Measurements from ENCODE around the gene COX19. TPM values are rescaled to one million over a fixed set of nuclear protein-coding genes. Genes with fewer than 3 reads are reported as not detected.

Gene COX19
- total RNA-seq, 2 donors from 2014 or later: 40.1 to 43.2 TPM

DNA sequence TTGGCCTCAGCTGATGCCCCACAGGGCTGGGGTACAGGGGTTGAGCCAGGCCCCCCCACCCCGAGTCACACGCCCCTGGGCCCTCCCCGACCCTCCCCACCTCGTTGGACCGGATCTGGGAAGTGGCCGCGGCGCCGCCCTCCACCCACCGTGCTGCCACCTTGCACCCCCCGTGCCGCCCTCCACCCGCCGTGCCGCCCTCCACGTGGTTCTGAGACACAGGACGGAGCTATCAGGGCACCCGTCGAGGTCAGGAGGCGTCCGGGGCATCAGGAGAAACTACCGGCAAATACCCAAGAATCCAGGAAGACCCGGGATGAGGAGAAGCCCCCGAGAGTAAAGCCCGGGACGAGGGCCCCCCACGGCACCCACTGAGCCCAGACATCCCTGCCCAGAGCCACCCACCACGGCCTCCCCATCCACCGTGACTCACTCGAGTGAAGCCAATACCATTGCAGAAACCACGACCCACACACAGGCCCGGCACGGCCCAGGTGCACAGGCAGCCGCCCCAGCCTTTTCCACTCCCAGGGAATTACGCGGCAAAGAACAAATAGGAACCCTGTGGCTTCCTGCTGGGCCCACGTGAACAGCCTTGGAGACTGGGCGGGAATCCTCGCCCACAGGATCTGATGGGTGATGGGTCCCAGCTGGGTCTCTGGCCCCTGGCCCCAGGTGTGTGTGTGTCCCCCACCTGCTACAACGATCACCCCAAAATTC lies 54.8 kb downstream of the COX19 start:
- peak in 1 of 3 donors; percentile 7 for DNase-seq
- H3K27ac Mint-ChIP-seq: peak overlapping the region; percentile 90
- no peaks in the 10 kb centered on the region for H3K27me3 Mint-ChIP-seq
- peaks cover 2% of the 10 kb centered on the region for H3K36me3 Mint-ChIP-seq (ENCODE audit: low read depth)
- no peak for ATAC-seq
- H3K9me3 ChIP-seq (ENCODE audit: control insufficient read depth, low read length, poor library complexity, severe bottlenecking): no peaks in the 10 kb centered on the region
- peaks cover 26% of the 10 kb centered on the region for H3K4me1 Mint-ChIP-seq
- H3K4me3 Mint-ChIP-seq: peak overlapping the region; percentile 93

DNA sequence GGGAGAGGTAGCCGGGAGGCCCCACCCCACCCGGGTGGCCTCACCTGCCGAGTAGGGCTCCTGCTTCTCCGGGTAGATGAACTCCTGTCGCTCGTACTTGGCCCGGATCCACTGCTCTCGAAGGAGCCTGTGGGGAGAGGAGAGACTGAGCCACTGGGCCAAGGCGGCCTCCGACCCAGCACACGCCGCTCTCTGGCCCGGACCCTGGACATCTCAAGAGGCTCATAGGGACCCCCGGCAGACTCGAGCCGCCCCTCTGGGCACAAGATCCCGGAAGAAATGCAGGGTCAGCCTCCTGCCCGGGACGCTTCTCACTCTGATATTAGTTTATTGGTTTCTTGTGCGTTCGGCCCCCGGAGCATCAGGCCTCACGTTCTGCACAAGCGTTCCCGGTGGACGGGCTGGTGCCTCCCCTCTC lies 55.4 kb downstream of the COX19 start:
- no peak overlapping the region for H3K27ac Mint-ChIP-seq
- H3K4me3 Mint-ChIP-seq: no peak overlapping the region
- H3K27me3 Mint-ChIP-seq: no peaks in the 10 kb centered on the region
- H3K36me3 Mint-ChIP-seq (ENCODE audit: low read depth): peaks cover 2% of the 10 kb centered on the region
- no peak for ATAC-seq
- DNase-seq: no peak
- no peaks in the 10 kb centered on the region for H3K9me3 ChIP-seq (ENCODE audit: control insufficient read depth, low read length, poor library complexity, severe bottlenecking)
- H3K4me1 Mint-ChIP-seq: peaks cover 26% of the 10 kb centered on the region

DNA sequence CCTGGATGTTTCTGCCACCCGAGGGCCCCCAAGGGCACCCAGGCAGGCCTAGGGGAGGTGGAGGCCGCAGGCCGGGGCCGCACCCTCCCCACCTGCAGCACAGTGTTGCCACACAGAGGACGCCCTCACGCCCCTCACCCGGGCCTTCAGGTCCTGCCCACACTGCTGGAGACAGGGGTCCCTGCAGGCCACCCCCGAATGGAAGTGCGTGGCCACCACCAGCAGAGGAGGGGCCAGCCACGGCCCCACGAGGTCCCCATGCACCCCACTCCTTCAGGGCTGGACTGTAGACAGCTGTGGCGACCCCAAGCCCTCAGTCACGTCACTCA lies 56.3 kb downstream of the COX19 start:
- H3K9me3 ChIP-seq (ENCODE audit: control insufficient read depth, low read length, poor library complexity, severe bottlenecking): no peaks in the 10 kb centered on the region
- Mint-ChIP-seq H3K27me3 (no peaks in the 10 kb centered on the region), H3K4me1 (peaks cover 23% of the 10 kb centered on the region), H3K4me3 (no peak overlapping the region), H3K27ac (no peak overlapping the region), H3K36me3 (ENCODE audit: low read depth) (peaks cover 2% of the 10 kb centered on the region)
- ATAC-seq: no peak
- DNase-seq: peak in 2 of 3 donors; percentile 2 to 8

DNA sequence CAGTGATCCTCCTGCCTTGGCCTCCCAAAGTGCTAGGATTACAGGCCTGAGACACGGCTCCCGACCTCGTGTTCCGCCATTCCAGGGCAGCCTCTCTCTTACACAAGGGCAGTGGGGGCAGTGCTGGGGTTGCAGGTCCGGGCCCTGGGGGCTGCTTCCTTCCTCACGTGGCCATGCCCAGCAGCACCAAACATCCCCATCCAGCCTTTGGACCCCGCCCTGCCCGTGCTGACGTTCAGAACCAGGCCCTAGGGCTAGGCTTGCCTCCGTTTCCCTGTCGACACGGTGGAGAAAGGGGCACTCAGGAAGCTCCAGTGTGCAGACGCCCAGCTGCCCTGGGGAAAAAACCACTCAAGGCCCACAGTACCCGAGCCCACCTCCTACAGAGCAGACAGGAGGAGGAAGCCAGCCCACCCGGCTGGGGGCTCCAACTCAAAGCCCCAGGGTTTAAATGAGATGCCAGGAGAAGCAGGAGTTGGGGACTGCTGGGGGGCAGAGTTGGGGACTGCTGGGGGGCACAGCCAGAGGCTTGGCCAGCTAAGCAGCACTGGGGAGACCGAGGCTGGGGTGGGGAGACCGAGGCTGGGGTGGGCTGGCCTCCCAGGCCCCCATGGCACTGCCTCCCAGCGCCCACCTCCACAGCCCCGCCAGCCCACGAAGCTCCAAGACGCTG lies 56.8 kb downstream of the COX19 start:
- H3K4me3 Mint-ChIP-seq: no peak overlapping the region
- no peak for ATAC-seq

DNA sequence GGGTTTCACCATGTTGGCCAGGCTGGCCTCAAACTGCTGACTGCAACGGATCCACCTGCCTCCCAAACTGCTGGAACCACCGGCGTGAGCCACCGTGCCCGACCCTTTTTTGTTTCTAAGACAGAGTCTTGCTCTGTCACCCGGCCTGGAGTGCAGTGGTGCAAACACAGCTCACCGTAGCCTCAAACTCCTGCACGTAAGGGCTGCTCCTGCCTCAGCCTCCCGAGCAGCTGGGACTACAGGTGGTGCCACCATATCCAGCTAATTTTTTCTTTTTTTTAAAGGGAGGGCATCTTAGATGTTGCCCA lies 57.3 kb downstream of the COX19 start:
- H3K27ac Mint-ChIP-seq: no peak overlapping the region
- ATAC-seq (no peak), DNase-seq (peak in 1 of 3 donors; percentile 3)
- H3K4me3 Mint-ChIP-seq: no peak overlapping the region
- H3K9me3 ChIP-seq (ENCODE audit: control insufficient read depth, low read length, poor library complexity, severe bottlenecking): no peaks in the 10 kb centered on the region
- peaks cover 19% of the 10 kb centered on the region for H3K4me1 Mint-ChIP-seq
- no peaks in the 10 kb centered on the region for H3K27me3 Mint-ChIP-seq
- H3K36me3 Mint-ChIP-seq (ENCODE audit: low read depth): peaks cover 2% of the 10 kb centered on the region

More for the DNA sequence above, 56.8 kb downstream of the COX19 start:
- no peak overlapping the region for H3K27ac Mint-ChIP-seq
- no peaks in the 10 kb centered on the region for H3K9me3 ChIP-seq (ENCODE audit: control insufficient read depth, low read length, poor library complexity, severe bottlenecking)
- peaks cover 23% of the 10 kb centered on the region for H3K4me1 Mint-ChIP-seq
- peak in 2 of 3 donors; percentile 6 to 8 for DNase-seq
- H3K27me3 Mint-ChIP-seq: no peaks in the 10 kb centered on the region
- peaks cover 2% of the 10 kb centered on the region for H3K36me3 Mint-ChIP-seq (ENCODE audit: low read depth)

DNA sequence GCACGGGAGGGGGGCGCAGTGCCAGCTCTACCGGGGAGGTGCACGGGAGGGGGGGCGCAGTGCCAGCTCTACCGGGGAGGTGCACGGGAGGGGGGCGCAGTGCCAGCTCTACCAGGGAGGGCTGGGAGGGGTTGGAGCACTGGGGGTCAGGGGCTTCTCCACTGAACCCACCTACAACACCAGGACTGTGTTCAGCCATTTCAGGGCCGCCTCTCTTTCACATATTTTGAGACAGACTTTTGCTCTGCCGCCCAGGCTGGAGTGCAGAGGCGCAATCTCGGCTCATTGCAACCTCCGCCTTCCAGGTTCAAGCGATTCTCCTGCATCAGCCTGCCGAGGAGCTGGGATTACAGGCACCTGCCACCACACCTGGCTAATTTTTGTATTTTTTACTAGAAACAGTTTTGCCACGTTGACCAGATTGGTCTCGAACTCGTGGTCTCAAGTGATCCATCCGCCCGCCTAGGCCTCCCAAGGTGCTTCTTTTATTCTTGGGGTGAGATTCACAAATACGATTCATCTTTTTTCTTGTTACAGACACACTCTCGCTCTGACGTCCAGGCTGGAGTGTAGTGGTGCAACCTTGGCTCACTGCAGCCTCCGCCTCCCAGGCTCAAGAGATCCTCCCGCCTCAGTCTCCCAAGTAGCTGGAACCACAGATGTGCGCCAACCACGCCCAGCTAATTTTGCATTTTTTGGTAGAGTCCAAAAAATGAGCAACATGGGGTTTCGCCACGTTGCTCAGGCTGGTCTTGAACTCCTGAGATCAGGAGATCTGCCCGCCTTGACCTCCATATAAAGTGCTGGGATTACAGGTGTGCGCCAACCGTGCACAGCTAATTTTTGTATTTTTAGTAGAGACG lies 57.9 kb downstream of the COX19 start:
- peak in 1 of 3 donors; percentile 1 for DNase-seq
- Mint-ChIP-seq H3K36me3 (ENCODE audit: low read depth) (peaks cover 2% of the 10 kb centered on the region), H3K27ac (no peak overlapping the region), H3K4me1 (peaks cover 16% of the 10 kb centered on the region), H3K4me3 (peak overlapping the region; percentile 25), H3K27me3 (no peaks in the 10 kb centered on the region)
- no peaks in the 10 kb centered on the region for H3K9me3 ChIP-seq (ENCODE audit: control insufficient read depth, low read length, poor library complexity, severe bottlenecking)
- no peak for ATAC-seq

DNA sequence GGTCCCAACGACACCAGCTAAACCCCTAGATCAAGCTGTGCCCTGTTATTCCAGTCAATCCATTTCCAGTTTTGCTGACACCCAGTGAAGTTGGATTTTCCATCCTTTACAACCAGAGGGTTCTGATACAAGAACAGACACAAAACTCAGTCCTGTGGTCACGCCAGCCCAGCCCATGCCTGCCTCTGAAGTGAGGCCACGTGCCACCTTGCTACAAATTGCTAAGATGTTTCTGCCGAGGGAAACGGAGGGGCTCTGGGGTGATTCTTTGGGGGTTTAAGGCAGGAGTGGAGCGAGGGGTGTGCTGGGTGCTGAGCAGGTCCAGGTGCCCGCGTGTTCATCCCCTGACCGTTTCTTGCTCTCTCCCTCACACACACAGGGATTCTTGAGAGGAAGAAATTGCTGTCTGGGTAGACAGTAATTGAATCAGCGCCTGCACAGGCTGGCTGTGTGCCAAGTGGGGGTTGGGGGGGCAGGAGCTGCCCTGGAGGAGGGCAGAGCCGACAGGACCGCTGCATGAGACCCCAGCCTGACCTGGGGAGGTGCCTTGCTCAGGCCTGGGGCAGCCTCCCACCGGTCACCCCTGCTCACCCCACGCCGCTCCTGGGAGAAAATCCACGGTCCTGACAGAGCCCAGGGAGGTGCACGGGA lies 58.9 kb downstream of the COX19 start:
- Mint-ChIP-seq H3K4me1 (peaks cover 16% of the 10 kb centered on the region), H3K36me3 (ENCODE audit: low read depth) (peaks cover 2% of the 10 kb centered on the region), H3K27me3 (no peaks in the 10 kb centered on the region), H3K27ac (no peak overlapping the region), H3K4me3 (no peak overlapping the region)
- DNase-seq (peak in 1 of 3 donors; percentile 1), ATAC-seq (no peak)
- H3K9me3 ChIP-seq (ENCODE audit: control insufficient read depth, low read length, poor library complexity, severe bottlenecking): no peaks in the 10 kb centered on the region

Other genes with a start within 250 kb of the COX19 start
- 10 to 100 TPM; 10.7 to 13.7 TPM for gene DNAAF5, start 248.8 kb downstream of the COX19 start, total RNA-seq
- 10 to 100 TPM in 1 of 2 donors, 1 to 10 TPM in 1; 10.0 to 22.1 TPM for gene PRKAR1B, start 248.3 kb downstream of the COX19 start, total RNA-seq
- 10 to 100 TPM; 89.7 to 97.5 TPM for gene SUN1, start 143.1 kb downstream of the COX19 start, total RNA-seq
- gene GET4, start 99.0 kb downstream of the COX19 start, total RNA-seq: 10 to 100 TPM; 58.5 to 81.0 TPM
- gene ADAP1, start 20.9 kb downstream of the COX19 start, total RNA-seq: 10 to 100 TPM in 1 of 2 donors, 1 to 10 TPM in 1; 6.7 to 15.4 TPM
- gene CYP2W1, start 7.6 kb upstream of the COX19 start, total RNA-seq: not detected
- gene GPR146, start 69.0 kb upstream of the COX19 start, total RNA-seq: 10 to 100 TPM; 17.9 to 22.2 TPM
- under 1 TPM in 1 of 2 donors, not detected in 1; 0.25 TPM for gene GPER1, start 112.6 kb upstream of the COX19 start, total RNA-seq
- 10 to 100 TPM; 73.6 to 87.8 TPM for gene ZFAND2A, start 184.6 kb upstream of the COX19 start, total RNA-seq

Data from T-helper 17 cell (primary cell).